ENCODE results near the gene ASTN2. TPM values are rescaled to one million over a fixed set of nuclear protein-coding genes. Genes with fewer than 3 reads are reported as not detected.

ASTN2 gene
- total RNA-seq, 2 experiments from 2014 or later: 1.7 to 4.2 TPM

GRCh38 chr9:116777116-116777515 lies 637.7 kb downstream of the ASTN2 start:
- Histone ChIP-seq H3K4me1 (ENCODE audit: insufficient read depth, low read length, poor library complexity, severe bottlenecking) (no peaks in the 10 kb centered on the region), H3K4me2 (ENCODE audit: low read length) (no peak overlapping the region), H3K4me3 (ENCODE audit: low read depth, low read length, poor library complexity, severe bottlenecking) (no peak overlapping the region), H3K36me3 (ENCODE audit: insufficient read depth, low read length) (no peaks in the 10 kb centered on the region), H2AFZ (ENCODE audit: low read length) (no peak overlapping the region), H3K79me2 (ENCODE audit: insufficient read depth, low read depth, low read length) (no peaks in the 10 kb centered on the region), H3K27ac (ENCODE audit: low read depth, low read length, poor library complexity, severe bottlenecking) (no peak overlapping the region), H3K9me2 (ENCODE audit: insufficient read depth, low read length) (no peaks in the 10 kb centered on the region), H3K9me3 (ENCODE audit: low read length) (0 out of 2 replicates have a peak, but pooled peaks cover 5% of the 10 kb centered on the region), H4K20me1 (ENCODE audit: insufficient read depth, low read length) (no peaks in the 10 kb centered on the region)
- intact Hi-C loops (cut with micrococcal nuclease; ENCODE audit: unreplicated experiment): no loop called here
- BruUV-seq (replicated peaks): no TSS peak
- CTCF ChIA-PET (ENCODE audit: unreplicated experiment): no interaction called here
- POLR2A ChIA-PET: no interaction called here
- TF ChIP-seq CTCF (conservative IDR thresholded peaks at IDR 0.05; ENCODE audit: low read length) (no peak), EZH2phosphoT487 (IDR thresholded peaks at IDR 0.05; ENCODE audit: borderline replicate concordance, low read depth, low read length) (no peak)
- DNase-seq (ENCODE audit: low spot score): no peak

GRCh38 chr9:116774421-116775180 lies 640.3 kb downstream of the ASTN2 start:
- H3K9me3 ChIP-seq (ENCODE audit: low read length): 0 out of 2 replicates have a peak, but pooled peaks cover 5% of the 10 kb centered on the region
- POLR2A ChIA-PET: interaction anchor here (1.0 to 2.9 kb wide), 2 partner anchors 10 to 13 kb away, joined by 4 to 12 read pairs; no protein-coding TSS in a partner anchor
- CTCF ChIA-PET (ENCODE audit: unreplicated experiment): interaction anchor here (1.0 kb wide), 1 partner anchor 10 kb away, joined by 3 read pairs; no protein-coding TSS in a partner anchor

More at GRCh38 chr9:116774421-116775180, 640.3 kb downstream of the ASTN2 start:
- Histone ChIP-seq H2AFZ (ENCODE audit: low read length) (no peak overlapping the region), H3K79me2 (ENCODE audit: insufficient read depth, low read depth, low read length) (no peaks in the 10 kb centered on the region), H3K4me3 (ENCODE audit: low read depth, low read length, poor library complexity, severe bottlenecking) (no peak overlapping the region), H3K9me2 (ENCODE audit: insufficient read depth, low read length) (no peaks in the 10 kb centered on the region), H3K4me2 (ENCODE audit: low read length) (no peak overlapping the region), H3K4me1 (ENCODE audit: insufficient read depth, low read length, poor library complexity, severe bottlenecking) (no peaks in the 10 kb centered on the region), H3K36me3 (ENCODE audit: insufficient read depth, low read length) (no peaks in the 10 kb centered on the region), H4K20me1 (ENCODE audit: insufficient read depth, low read length) (no peaks in the 10 kb centered on the region), H3K27ac (ENCODE audit: low read depth, low read length, poor library complexity, severe bottlenecking) (no peak overlapping the region)
- no peak for DNase-seq (ENCODE audit: low spot score)
- no TSS peak for BruUV-seq (replicated peaks)
- TF ChIP-seq CTCF (conservative IDR thresholded peaks at IDR 0.05; ENCODE audit: low read length): no peak
- TF ChIP-seq EZH2phosphoT487 (IDR thresholded peaks at IDR 0.05; ENCODE audit: borderline replicate concordance, low read depth, low read length): no peak
- intact Hi-C loops (cut with micrococcal nuclease; ENCODE audit: unreplicated experiment): no loop called here
